Osteoblast (primary cell): ENCODE measurements around the gene NFKBIA. TPM values are rescaled to one million over a fixed set of nuclear protein-coding genes. Genes with fewer than 3 reads are reported as not detected.
A peak's percentile ranks its signal among the peaks of the same experiment; 100 is the strongest.
"Not testable (repeated sequence)": the region's sequence is repeated elsewhere in the genome, so short reads cannot be mapped to it uniquely, and the experiment has no call there.

Source experiments
- DNase-seq: peaks from one replicate; pipeline ENCODE4 v3.0.0; 2011; ENCODE audit warnings: low spot score, mixed read lengths; ENCODE audit not compliant: insufficient read length; ENCODE audit errors: missing footprints
- H2AFZ ChIP-seq: 2 replicates; pipeline ENCODE4 v1.6.0; 2011; ENCODE audit warnings: mild to moderate bottlenecking, low read length
- H3K27ac ChIP-seq: 2 replicates; pipeline ENCODE4 v1.5.1; 2011; ENCODE audit warnings: mild to moderate bottlenecking, low read depth, low read length, moderate library complexity
- H3K27me3 ChIP-seq: 2 replicates; pipeline ENCODE4 v1.6.0; 2012; ENCODE audit warnings: mild to moderate bottlenecking, control low read depth, inconsistent platforms, low read length, moderate library complexity; ENCODE audit not compliant: insufficient read depth
- H3K36me3 ChIP-seq: 2 replicates; pipeline ENCODE4 v1.5.1; 2011; ENCODE audit warnings: mild to moderate bottlenecking, low read length, control low read depth, moderate library complexity; ENCODE audit not compliant: insufficient read depth
- H3K4me1 ChIP-seq: 2 replicates; pipeline ENCODE4 v1.5.1; 2011; ENCODE audit warnings: mild to moderate bottlenecking, low read length, control low read depth, moderate library complexity; ENCODE audit not compliant: insufficient read depth
- H3K4me2 ChIP-seq: 2 replicates; pipeline ENCODE4 v1.6.0; 2011; ENCODE audit warnings: mild to moderate bottlenecking, low read length; ENCODE audit not compliant: insufficient read depth
- H3K4me3 ChIP-seq: fragments of 200-600 bp; sonication (generic); 3 replicates; pipeline ENCODE4 v1.5.1; 2012; ENCODE audit warnings: mild to moderate bottlenecking, low read length, inconsistent platforms; ENCODE audit not compliant: insufficient read depth
- H3K79me2 ChIP-seq: 2 replicates; pipeline ENCODE4 v1.6.0; 2012; ENCODE audit warnings: mild to moderate bottlenecking, low read length, control low read depth, inconsistent platforms; ENCODE audit not compliant: insufficient read depth
- H3K9me3 ChIP-seq: 2 replicates; pipeline ENCODE4 v1.5.1; 2011; ENCODE audit warnings: low read depth, low read length, control low read depth
- H4K20me1 ChIP-seq: 2 replicates; pipeline ENCODE4 v1.6.0; 2012; ENCODE audit warnings: mild to moderate bottlenecking, low read length, control low read depth; ENCODE audit not compliant: insufficient read depth
- total RNA-seq: library from RNA; depleted of rRNA; stranded (reverse); fragments of >200 nt; gene quantifications from 2 replicates; pipeline ENCODE4 v1.2.3, GENCODE V29; 2012
- TF ChIP-seq, protein P1 (sequence below): IDR thresholded peaks from 2 replicates; pipeline ENCODE4 v1.5.1; 2011; ENCODE audit warnings: mild to moderate bottlenecking, low read depth, low read length, moderate library complexity; ENCODE audit errors: extremely low read depth

Gene NFKBIA
- total RNA-seq, 1 donor = 51.0 TPM

DNA sequence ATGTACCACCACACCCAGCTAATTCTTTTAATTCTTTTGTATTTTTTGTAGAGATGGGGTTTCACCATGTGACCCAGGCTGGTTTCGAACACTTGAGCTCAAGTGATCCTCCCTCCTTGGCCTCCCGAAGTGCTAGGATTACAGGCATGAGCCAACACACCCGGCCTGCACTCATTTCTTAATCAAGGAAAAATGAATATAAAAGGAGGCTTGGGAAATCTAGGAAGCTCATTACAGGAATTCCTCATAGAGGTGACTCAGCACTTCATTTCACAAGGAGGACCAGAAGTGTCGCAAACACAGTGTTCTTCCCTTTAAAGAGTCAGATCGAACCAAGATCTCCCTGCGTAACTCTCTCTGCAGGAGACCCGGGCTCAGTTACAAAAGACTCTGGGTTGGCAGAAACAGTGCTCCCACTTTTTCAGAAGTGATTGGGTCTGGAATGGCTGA, 30.3 kb downstream of the NFKBIA start:
- no peaks in the 10 kb centered on the region for H4K20me1 ChIP-seq
- H3K9me3 ChIP-seq = no peaks in the 10 kb centered on the region
- H3K4me3 ChIP-seq = no peak overlapping the region
- peak overlapping the region; percentile 59 for H3K27ac ChIP-seq
- TF ChIP-seq, protein P1, sequence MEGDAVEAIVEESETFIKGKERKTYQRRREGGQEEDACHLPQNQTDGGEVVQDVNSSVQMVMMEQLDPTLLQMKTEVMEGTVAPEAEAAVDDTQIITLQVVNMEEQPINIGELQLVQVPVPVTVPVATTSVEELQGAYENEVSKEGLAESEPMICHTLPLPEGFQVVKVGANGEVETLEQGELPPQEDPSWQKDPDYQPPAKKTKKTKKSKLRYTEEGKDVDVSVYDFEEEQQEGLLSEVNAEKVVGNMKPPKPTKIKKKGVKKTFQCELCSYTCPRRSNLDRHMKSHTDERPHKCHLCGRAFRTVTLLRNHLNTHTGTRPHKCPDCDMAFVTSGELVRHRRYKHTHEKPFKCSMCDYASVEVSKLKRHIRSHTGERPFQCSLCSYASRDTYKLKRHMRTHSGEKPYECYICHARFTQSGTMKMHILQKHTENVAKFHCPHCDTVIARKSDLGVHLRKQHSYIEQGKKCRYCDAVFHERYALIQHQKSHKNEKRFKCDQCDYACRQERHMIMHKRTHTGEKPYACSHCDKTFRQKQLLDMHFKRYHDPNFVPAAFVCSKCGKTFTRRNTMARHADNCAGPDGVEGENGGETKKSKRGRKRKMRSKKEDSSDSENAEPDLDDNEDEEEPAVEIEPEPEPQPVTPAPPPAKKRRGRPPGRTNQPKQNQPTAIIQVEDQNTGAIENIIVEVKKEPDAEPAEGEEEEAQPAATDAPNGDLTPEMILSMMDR = no peak
- peak; percentile 94 for DNase-seq
- H3K27me3 ChIP-seq = no peaks in the 10 kb centered on the region
- H3K79me2 ChIP-seq = no peaks in the 10 kb centered on the region
- H3K36me3 ChIP-seq = no peaks in the 10 kb centered on the region
- H3K4me1 ChIP-seq = peaks cover 14% of the 10 kb centered on the region
- H3K4me2 ChIP-seq = peak overlapping the region; percentile 48
- no peak overlapping the region for H2AFZ ChIP-seq

DNA sequence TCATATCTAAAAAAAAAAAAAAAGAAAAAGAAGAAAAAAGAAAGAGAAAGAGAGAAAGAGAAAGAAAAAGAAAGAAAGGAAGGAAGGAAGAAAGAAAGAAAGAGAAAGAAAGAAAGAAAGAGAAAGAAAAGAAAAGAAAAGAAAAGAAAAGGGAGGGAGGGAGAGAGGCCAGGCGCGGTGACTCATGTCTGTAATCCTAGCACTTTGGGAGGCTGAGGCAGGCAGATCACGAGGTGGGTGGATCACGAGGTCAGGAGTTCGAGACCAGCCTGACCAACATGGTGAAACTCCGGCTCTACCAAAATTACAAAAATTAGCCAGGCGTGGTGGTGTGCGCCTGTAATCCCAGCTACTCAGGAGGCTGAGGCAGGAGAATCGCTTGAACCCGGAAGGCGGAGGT, 31.3 kb downstream of the NFKBIA start:
- H3K27ac ChIP-seq, H3K79me2 ChIP-seq, DNase-seq, H3K27me3 ChIP-seq, H3K36me3 ChIP-seq, H3K4me2 ChIP-seq, H3K4me3 ChIP-seq, H3K9me3 ChIP-seq, H4K20me1 ChIP-seq, H2AFZ ChIP-seq: not testable (repeated sequence)
- peaks cover 18% of the 10 kb centered on the region for H3K4me1 ChIP-seq

DNA sequence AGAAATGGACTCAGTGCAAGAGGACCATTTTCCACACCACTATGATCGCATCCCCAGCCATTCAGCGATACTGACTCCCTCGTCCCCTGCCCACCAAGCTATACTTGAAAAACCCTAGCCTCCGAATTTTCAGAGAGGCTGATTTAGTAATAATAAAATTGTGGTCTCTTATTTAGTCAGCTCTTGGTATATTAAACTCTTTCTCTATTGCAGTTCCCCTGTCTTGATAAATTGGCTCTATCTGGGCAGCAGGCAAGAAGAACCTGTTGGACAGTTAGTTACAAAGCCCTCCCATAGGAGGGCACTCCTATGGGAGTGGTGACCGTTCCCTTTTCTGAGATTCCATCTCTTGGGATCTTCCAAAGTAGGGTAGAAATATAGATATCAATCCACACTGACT, 33.6 kb downstream of the NFKBIA start:
- TF ChIP-seq, protein P1 = no peak
- H3K79me2 ChIP-seq = no peaks in the 10 kb centered on the region
- H4K20me1 ChIP-seq = no peaks in the 10 kb centered on the region
- H3K4me3 ChIP-seq = no peak overlapping the region
- H3K27ac ChIP-seq = no peak overlapping the region
- peaks cover 39% of the 10 kb centered on the region for H3K4me1 ChIP-seq
- H3K27me3 ChIP-seq = no peaks in the 10 kb centered on the region
- H3K4me2 ChIP-seq = no peak overlapping the region
- H3K9me3 ChIP-seq = no peaks in the 10 kb centered on the region
- no peak overlapping the region for H2AFZ ChIP-seq
- no peak for DNase-seq
- H3K36me3 ChIP-seq = no peaks in the 10 kb centered on the region

DNA sequence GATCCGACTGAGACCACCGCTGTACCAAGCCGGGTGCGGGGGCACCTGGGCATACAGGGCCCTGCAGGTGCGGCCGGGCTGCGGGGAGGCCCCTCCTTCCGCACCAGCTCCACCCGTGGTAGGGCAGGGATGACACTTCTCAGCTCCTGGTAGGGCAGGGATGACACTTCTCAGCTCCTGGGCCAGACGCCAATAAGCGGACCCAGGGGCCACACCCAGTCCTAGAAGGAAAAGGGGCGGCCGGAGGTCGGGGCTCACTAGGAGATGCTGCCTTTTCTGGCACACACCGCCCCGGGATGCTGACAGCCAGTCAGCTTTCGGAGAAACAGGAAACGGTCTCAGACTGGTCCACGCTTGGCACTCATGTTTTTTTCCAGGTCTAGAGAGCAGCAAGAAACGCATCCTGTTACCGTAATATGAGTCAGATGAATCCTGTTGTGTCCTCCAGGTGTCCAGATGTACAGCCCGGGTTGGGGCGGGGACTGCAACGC, 34.8 kb downstream of the NFKBIA start:
- Histone ChIP-seq H3K4me2 (no peak overlapping the region), H3K27me3 (no peaks in the 10 kb centered on the region), H2AFZ (no peak overlapping the region), H3K4me3 (no peak overlapping the region), H3K27ac (no peak overlapping the region), H3K4me1 (peaks cover 50% of the 10 kb centered on the region), H3K9me3 (no peaks in the 10 kb centered on the region), H4K20me1 (no peaks in the 10 kb centered on the region), H3K36me3 (no peaks in the 10 kb centered on the region), H3K79me2 (no peaks in the 10 kb centered on the region)
- TF ChIP-seq, protein P1 = no peak
- peak; percentile 31 for DNase-seq
